GM18519 (cell line): ENCODE results near the gene GRAMD1B.

Source experiments
- ATAC-seq: cut with Tn5 transposase; IDR thresholded peaks from one replicate; pipeline ENCODE4 v1.9.1; 2021; ENCODE audit warnings: mild to moderate bottlenecking, moderate library complexity; ENCODE audit not compliant: unreplicated experiment, low FRiP score

The GRAMD1B gene

GRCh38 chr11:123607781-123608180 is 177.7 kb downstream of the GRAMD1B start:
- ATAC-seq: no peak

GRCh38 chr11:123608371-123608770 is 178.3 kb downstream of the GRAMD1B start:
- no peak for ATAC-seq

GRCh38 chr11:123608945-123609344 is 178.9 kb downstream of the GRAMD1B start:
- no peak for ATAC-seq

GRCh38 chr11:123611698-123612097 is 181.6 kb downstream of the GRAMD1B start:
- ATAC-seq: no peak

GRCh38 chr11:123616505-123617198 is 186.6 kb downstream of the GRAMD1B start:
- no peak for ATAC-seq

GRCh38 chr11:123622576-123622975 is 192.5 kb downstream of the GRAMD1B start:
- no peak for ATAC-seq

GRCh38 chr11:123624974-123625373 is 194.9 kb downstream of the GRAMD1B start:
- no peak for ATAC-seq

- no peak for ATAC-seq
Measured at GRCh38 chr11:123628936-123629683, 199.0 kb downstream of the GRAMD1B start.

- ATAC-seq: no peak
Measured at GRCh38 chr11:123630126-123630608, 200.1 kb downstream of the GRAMD1B start.

GRCh38 chr11:123640029-123640428 is 210.0 kb downstream of the GRAMD1B start:
- no peak for ATAC-seq

- peak; percentile 64 for ATAC-seq
Measured at GRCh38 chr11:123640677-123641494, 210.8 kb downstream of the GRAMD1B start.

GRCh38 chr11:123641495-123641840 is 211.4 kb downstream of the GRAMD1B start:
- no peak for ATAC-seq

GRCh38 chr11:123642435-123642834 is 212.4 kb downstream of the GRAMD1B start:
- no peak for ATAC-seq

GRCh38 chr11:123645286-123645975 is 215.4 kb downstream of the GRAMD1B start:
- no peak for ATAC-seq

GRCh38 chr11:123650901-123651300 is 220.8 kb downstream of the GRAMD1B start:
- ATAC-seq: no peak

- no peak for ATAC-seq
Measured at GRCh38 chr11:123652599-123652998, 222.5 kb downstream of the GRAMD1B start.

- ATAC-seq: no peak
Measured at GRCh38 chr11:123653483-123653826, 223.4 kb downstream of the GRAMD1B start.

- no peak for ATAC-seq
Measured at GRCh38 chr11:123653827-123654565, 223.9 kb downstream of the GRAMD1B start.

GRCh38 chr11:123654566-123655081 is 224.6 kb downstream of the GRAMD1B start, which contains the start of gene SCN3B:
Gene SCN3B, minus strand, starts transcription at chr11:123654624. Its CDS starts 823 bp downstream, at chr11:123653801.
- no peak for ATAC-seq

GRCh38 chr11:123659311-123659710 is 229.2 kb downstream of the GRAMD1B start:
- no peak for ATAC-seq
